Heart left ventricle (tissue), 16 donors: ENCODE measurements around the gene LETM1. TPM values are rescaled to one million over a fixed set of nuclear protein-coding genes. Genes with fewer than 3 reads are reported as not detected.
"Not testable (repeated sequence)": the region's sequence is repeated elsewhere in the genome, so short reads cannot be mapped to it uniquely, and the experiment has no call there.

Experiments used
- ATAC-seq, 4 donors: fragments of 200-7000 bp; cut with Tn5 transposase; one replicate each; pipeline ENCODE4 v1.9.1; 2020 to 2022; ENCODE audit warnings: moderate library complexity in 4 of 4, mild to moderate bottlenecking in 3 of 4, moderate number of reproducible peaks in 1 of 4
- DNase-seq, 5 donors: peaks; one replicate each; pipeline ENCODE4 v3.0.0-alpha.2; 2020
- H3K27ac ChIP-seq, 12 donors: fragments of 200-600 bp; sonication (generic) in 4 of 12; one replicate each; pipeline versions ENCODE4 v1.5.0 to v1.8.0; 2016 to 2022; ENCODE audit warnings: mild to moderate bottlenecking in 2 of 12
- H3K27me3 ChIP-seq, 9 donors: fragments of 200-600 bp; sonication (generic) in 2 of 9; one replicate each; pipeline versions ENCODE4 v1.5.1 to v1.8.0; 2016 to 2022; ENCODE audit warnings: mild to moderate bottlenecking in 3 of 9
- H3K36me3 ChIP-seq, 9 donors: fragments of 200-600 bp; sonication (generic) in 2 of 9; one replicate each; pipeline versions ENCODE4 v1.5.0 to v1.8.0; 2018 to 2022; ENCODE audit warnings: mild to moderate bottlenecking in 2 of 9
- H3K4me1 ChIP-seq, 12 donors: fragments of 200-600 bp; sonication (generic) in 4 of 12; one replicate each; pipeline versions ENCODE4 v1.5.0 to v1.8.0; 2016 to 2022; ENCODE audit warnings: mild to moderate bottlenecking in 3 of 12
- H3K4me3 ChIP-seq, 12 donors: fragments of 200-600 bp; sonication (generic) in 4 of 12; one replicate each; pipeline versions ENCODE4 v1.5.0 to v1.8.0; 2017 to 2022; ENCODE audit warnings: mild to moderate bottlenecking in 9 of 12, moderate library complexity in 4 of 12
- H3K9me3 ChIP-seq, 12 donors: fragments of 200-600 bp; sonication (generic) in 4 of 12; one replicate each; pipeline versions ENCODE4 v1.5.0 to v1.8.0; 2016 to 2022; ENCODE audit warnings: mild to moderate bottlenecking in 1 of 12
- CTCF ChIP-seq, 12 donors: fragments of 200-600 bp; sonication (generic) in 4 of 12; IDR thresholded peaks; one replicate each; pipeline versions ENCODE4 v1.5.0 to v1.8.0; 2018 to 2022; ENCODE audit warnings: antibody characterized with exemption in 12 of 12, mild to moderate bottlenecking in 5 of 12
- POLR2A ChIP-seq, 2 donors: fragments of 450-650 bp; IDR thresholded peaks; one replicate each; pipeline ENCODE4 v1.6.1; 2017; ENCODE audit warnings: antibody characterized with exemption in 2 of 2, mild to moderate bottlenecking in 2 of 2, moderate library complexity in 2 of 2
- WGBS, 4 donors: extraction: QIAGEN DNeasy Blood & Tissue Kit in 2 of 4; methylation state at CpG; one replicate each; pipeline versions ENCODE4 v1.1.5 to v1.1.7; 2013 to 2018; 5-methylcytosine and 5-hydroxymethylcytosine counted together
- intact Hi-C, 10 donors: fragments of 100-400 bp; cut with DNase I; formaldehyde crosslinking; loops; one replicate each; pipeline versions ENCODE4 v1.11.1 to v1.14.2; 2022
- polyA plus RNA-seq, 2 donors: library from polyadenylated mRNA; stranded (reverse); fragments of 200-250 nt; gene quantifications; one replicate each; pipeline ENCODE4 v1.2.3, GENCODE V29; 2013
- total RNA-seq, 9 donors: library from RNA; depleted of rRNA in 2 of 9; stranded (reverse); fragments of >200 nt in 2 of 9; fragmentation: NEBNext Ultra II Directional in 3 of 9; extraction: Animal tissue kit (Norgen Biotek cat#: 25700) in 3 of 9; gene quantifications; one replicate each; pipeline versions ENCODE4 v1.1.0 to v1.2.4, GENCODE V29; 2016 to 2023
- donor health status: ischemic (EF 13 %, LVEDD 7.1; RV severe dilation, severe dysfunction).
- donor health status: healthy with polysubstance abuse.
- donor health status: DM: no; HTN: yes; CAD: no.
- donor health status: DM: no; HTN: no; CAD: no.
- donor health status: ischemic (EF 25% LVEDD 6.9; RV normal size, moderate dysfunction).
- donor health status: ischemic (EF 25% LVEDD 5.7; RV mildly dilated, moderate dysfunction).
- donor health status: healthy.
- donor health status: DM: yes; HTN: yes; CAD: no.
- donor health status: ischemic (EF 35%, LVEDD 5.7; RV mildly dilated, moderate dysfunction).
- donor health status: nonischemic (EF 11% LVEDD 7.7; RV severe dilation, severe dysfunction).
- donor health status: DM: yes; HTN: yes; CAD: no.
- donor health status: PGD.
- donor health status: ischemic (EF 29% LVEDD 5.4; RV normal size, mild dysfunction).
- donor health status: nonischemic (EF 23%, LVEDD 6.1; RV moderate dilation, normal function).

The LETM1 gene
- total and polyA plus RNA-seq, 11 donors, result 22.1 to 54.7 (median 43.4) TPM

DNA sequence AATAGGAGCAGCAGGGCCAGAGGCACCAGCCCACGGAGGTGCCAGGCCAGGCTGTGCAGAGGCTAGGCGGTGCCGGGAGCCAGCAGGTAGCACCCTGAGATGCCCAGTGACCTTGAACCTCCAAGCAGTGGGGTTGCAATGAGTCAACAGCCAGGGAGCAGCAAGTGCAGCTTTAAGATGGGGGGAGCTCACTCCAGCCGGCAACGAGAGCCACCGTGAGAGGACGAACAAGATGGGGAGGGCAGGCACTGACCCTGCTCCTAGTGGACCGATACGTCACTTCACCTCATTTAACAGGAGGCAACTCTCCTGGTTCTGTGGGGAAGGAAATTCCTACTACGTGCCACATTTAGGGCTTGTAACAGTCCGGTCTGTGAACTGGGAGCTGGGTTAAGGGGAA lies 4.8 kb downstream of the LETM1 start:
- intact Hi-C loops, result loop anchor here in 1 of 10 donors (10.0 kb wide), 1 partner anchor 56 kb away; the partner anchor contains the start of gene FGFR3
- H3K27ac ChIP-seq, result peak overlapping the region in 9 of 12 donors; percentile 2 to 65 (median 55)
- WGBS, 4 donors, result 46 to 65% (median 53%) methylated on average over 10 to 11 of the region's 11 CpGs

DNA sequence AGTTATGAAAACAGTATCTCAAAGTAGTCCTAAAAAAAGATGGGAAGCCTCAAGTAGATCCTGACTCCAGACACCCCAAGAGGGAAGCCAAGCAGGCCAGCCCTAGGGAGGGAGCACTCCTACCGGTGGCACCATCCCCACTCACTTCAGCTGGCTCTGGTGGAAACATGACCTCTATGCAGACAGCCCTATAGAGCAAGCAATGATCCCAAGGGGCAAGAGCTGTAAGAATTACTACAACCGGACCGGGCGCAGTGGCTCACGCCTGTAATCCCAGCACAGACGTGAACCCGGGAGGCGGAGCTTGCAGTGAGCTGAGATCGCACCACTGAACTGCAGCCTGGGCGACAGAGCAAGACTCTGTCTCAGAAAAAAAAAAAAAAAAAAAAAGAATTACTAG lies 5.7 kb downstream of the LETM1 start:
- Histone ChIP-seq H3K4me3 (no peak overlapping the region), H3K4me1 (peaks cover 0 to 45% (median 16%) of the 10 kb centered on the region in 12 donors)

More for the DNA sequence above, 4.8 kb downstream of the LETM1 start:
- Histone ChIP-seq H3K4me3 (peak overlapping the region in 1 of 12 donors; percentile 21), H3K4me1 (peaks cover 0 to 48% (median 18%) of the 10 kb centered on the region in 12 donors), H3K27me3 (no peaks in the 10 kb centered on the region), H3K9me3 (no peaks in the 10 kb centered on the region), H3K36me3 (peaks cover 0 to 27% (median 14%) of the 10 kb centered on the region in 9 donors)
- no peak for DNase-seq
- ATAC-seq, result peak in 1 of 4 donors; percentile 24
- TF ChIP-seq POLR2A (IDR thresholded peaks at IDR 0.05) (no peak), CTCF (IDR thresholded peaks at IDR 0.05) (no peak)

GRCh38 chr4:1846580-1846979 lies 9.4 kb downstream of the LETM1 start:
- H3K36me3 ChIP-seq, result peaks cover 0 to 66% (median 25%) of the 10 kb centered on the region in 9 donors
- H3K9me3 ChIP-seq, result no peaks in the 10 kb centered on the region
- intact Hi-C loops, result no loop called here
- H3K27ac ChIP-seq, result no peak overlapping the region
- H3K4me1 ChIP-seq, result peaks cover 0 to 45% (median 21%) of the 10 kb centered on the region in 12 donors
- ATAC-seq, result no peak
- H3K4me3 ChIP-seq, result no peak overlapping the region
- no peak for DNase-seq
- no peaks in the 10 kb centered on the region for H3K27me3 ChIP-seq
- TF ChIP-seq CTCF (IDR thresholded peaks at IDR 0.05) (no peak), POLR2A (IDR thresholded peaks at IDR 0.05) (no peak)
- WGBS, 4 donors, result 92 to 95% (median 92%) methylated on average over 2 of the region's 2 CpGs

More for the DNA sequence above, 5.7 kb downstream of the LETM1 start:
- H3K9me3 ChIP-seq, result no peaks in the 10 kb centered on the region
- DNase-seq, result no peak
- no peak for ATAC-seq
- H3K36me3 ChIP-seq, result peaks cover 0 to 36% (median 20%) of the 10 kb centered on the region in 9 donors
- intact Hi-C loops, result loop anchor here in 1 of 10 donors (10.0 kb wide), 1 partner anchor 55 kb away; the partner anchor contains the start of gene FGFR3
- no peak overlapping the region for H3K27ac ChIP-seq
- TF ChIP-seq CTCF (IDR thresholded peaks at IDR 0.05), result no peak
- no peak for TF ChIP-seq POLR2A (IDR thresholded peaks at IDR 0.05)
- no peaks in the 10 kb centered on the region for H3K27me3 ChIP-seq
- WGBS, 4 donors, result 74 to 80% (median 76%) methylated on average over 10 of the region's 10 CpGs

DNA sequence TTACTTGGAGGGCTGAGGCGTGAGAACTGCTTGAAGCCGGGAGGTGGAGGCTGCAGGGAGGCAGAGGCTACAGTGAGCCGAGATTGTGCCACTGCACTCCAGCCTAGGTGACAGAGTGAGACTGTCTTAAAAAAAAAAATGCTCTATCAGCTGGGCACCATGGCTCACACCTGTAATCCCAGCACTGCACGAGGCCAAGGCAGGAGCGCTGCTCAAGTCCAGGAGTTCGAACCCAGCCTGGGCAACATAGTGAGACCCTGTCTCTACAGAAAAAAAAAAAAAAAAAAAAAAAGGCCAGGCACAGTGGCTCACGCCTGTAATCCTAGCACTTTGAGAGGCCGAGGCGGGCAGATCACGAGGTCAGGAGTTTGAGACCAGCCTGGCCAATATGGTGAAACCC lies 11.3 kb downstream of the LETM1 start:
- ATAC-seq, DNase-seq, H3K9me3 ChIP-seq, H3K27me3 ChIP-seq, H3K4me3 ChIP-seq: not testable (repeated sequence)
- Histone ChIP-seq H3K36me3 (peaks cover 0 to 86% (median 43%) of the 10 kb centered on the region in 9 donors), H3K4me1 (peaks cover 0 to 28% (median 16%) of the 10 kb centered on the region in 12 donors), H3K27ac (peak overlapping the region in 2 of 12 donors; percentile 27 to 69)
- intact Hi-C loops, result loop anchor here in 1 of 10 donors (5.0 kb wide), 1 partner anchor 38 kb away; no protein-coding TSS in a partner anchor
- 91 to 97% (median 95%) methylated on average over 10 of the region's 10 CpGs for WGBS, 4 donors
